Epidermal melanocyte (primary cell): ENCODE data around the gene UNC5A.
A peak's percentile ranks its signal among the peaks of the same experiment; 100 is the strongest.

Experiments
- DNase-seq: peaks from one replicate; pipeline ENCODE4 v3.0.0; 2011; ENCODE audit warnings: low spot score; ENCODE audit not compliant: insufficient read length

The UNC5A gene

DNA sequence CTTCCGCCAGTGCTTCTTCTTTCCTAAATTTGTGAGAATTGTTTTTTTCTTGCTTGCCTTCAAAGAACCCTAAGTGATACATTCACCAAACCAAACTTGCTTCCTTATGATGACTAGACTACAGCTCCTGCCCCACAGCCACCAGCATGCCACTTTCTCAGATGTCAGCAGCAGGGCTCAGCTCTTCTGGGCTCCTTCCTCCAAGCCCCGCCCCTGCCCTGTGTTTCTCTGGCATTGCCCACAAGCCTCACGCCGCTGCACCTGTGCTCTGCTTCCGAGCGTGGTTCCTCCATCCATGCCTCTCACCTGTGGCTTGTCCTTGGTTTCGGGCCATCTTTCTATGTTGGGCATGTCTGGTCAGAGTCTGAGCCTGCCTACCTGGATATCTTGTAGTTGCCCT, 10.6 kb downstream of the UNC5A start:
- DNase-seq = no peak

DNA sequence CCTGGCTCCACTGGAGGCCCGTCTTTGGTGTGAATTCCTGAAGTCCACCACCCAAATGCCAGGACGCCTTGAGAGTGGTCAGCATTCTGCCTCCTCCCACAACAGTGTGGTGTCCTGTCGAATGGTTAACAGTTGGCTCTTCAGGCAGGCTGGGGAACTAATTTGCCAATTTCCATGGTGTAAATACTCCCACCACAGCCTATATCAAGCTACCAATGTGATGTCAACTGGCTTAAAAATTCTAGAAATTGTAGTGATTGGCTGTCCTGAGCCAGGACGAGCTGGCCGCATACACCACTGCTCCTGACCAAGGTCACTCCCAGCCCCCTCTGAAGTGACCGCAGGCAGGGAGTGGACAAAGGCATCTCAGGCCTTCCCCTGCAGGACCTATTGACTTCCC, 11.1 kb downstream of the UNC5A start:
- no peak for DNase-seq

DNA sequence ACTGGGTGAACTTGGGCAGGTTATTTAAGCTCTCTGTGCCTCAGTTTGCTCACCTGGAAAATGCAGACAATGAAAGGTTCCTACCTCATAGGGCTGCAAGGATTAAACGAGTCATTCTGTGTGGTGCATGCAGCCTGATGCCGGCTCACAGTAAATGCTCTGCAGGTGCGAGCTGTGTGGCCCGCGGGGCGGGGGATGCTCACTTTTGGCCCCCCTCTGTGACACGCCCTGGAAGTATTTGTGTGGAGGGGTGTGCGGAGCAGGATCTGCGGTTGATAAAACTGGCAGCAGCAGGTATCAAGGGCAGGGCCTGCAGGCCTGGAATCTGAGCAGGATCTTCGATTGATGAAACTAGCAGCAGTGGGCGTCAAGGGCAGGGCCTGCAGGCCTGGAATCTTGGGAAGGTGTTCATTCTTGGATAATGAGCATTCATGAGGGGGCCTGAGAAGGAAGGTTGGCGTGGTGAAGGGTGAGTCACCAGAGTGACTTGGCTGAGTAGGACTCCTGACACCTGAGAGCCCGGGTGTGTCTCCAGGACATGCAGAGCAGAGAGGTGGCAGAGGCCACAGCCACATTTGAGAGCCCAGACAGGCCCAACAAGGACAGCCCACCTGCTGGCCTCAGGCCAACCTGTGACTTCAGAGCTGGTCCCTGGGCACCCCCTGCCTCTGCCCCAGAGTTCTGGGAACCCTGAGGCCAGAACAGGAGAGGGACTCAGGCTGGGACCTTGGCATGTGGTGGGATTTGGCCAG, 11.9 kb downstream of the UNC5A start:
- no peak for DNase-seq

GRCh38 chr5:176822793-176823481, 12.6 kb downstream of the UNC5A start:
- no peak for DNase-seq

DNA sequence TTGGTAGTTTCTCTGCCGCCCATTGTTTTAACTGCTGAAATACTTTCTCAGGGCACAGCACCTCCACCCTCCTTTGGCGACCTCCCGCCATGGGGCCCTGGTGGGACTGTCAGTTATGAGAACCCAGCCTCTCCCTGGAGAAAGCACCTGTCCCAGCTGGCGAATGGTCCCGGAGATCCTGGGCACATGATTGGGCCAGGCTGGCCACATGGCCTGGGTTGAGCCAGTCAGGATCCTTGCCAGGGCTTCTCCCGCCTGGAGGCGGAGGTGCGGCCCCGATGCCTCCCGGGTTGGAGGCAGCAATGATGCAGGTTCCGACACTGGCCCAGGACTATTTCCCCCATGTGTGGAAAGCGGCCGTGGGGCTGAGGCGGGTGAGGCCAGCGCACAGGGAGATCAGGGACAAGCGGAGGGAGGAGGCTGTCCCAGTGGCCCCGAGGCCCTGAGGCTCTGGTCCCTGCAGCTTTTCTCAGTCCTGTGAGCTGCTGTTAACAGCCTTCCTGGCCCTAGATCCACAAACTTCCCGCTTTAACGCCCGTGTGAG, 13.6 kb downstream of the UNC5A start:
- no peak for DNase-seq

DNA sequence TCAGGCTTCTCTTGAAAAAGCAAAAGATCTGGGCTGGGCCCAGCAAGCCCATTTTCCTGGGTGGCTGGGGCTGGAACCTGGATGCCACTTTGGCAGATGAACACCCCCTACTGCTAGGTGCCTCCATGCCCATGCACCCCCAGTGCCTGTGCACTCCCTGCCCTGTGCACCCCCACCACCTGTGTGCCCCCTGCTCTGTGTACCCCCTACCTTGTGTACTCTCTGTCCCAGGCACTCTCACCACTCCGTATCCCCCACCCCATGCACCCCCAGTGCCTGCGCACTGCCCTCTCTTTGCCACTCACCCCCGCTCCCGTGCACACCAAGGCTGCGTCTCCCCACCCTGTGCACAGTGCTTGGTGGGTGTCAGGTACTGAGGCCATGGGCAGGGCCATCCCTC, 14.2 kb downstream of the UNC5A start:
- DNase-seq = no peak

DNA sequence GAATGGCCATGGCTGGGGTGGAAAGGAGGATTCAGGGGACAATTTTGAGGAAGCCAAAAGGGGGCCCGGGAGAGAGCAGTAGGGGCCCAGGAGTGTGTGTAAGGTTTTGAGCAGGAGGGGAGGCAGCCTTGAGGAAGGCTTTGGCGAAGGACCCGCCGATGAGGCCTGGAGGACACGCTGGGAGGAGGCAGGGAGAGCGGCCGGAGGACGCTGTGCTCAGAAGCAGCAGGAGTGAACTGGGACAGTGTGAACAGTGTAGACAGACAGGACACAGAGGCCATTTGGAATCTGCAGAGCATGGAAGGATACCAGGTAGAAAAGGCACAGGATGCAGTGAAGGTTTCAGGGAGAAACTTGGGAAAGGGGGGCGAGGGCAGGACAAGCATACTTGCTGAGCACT, 14.9 kb downstream of the UNC5A start:
- no peak for DNase-seq

DNA sequence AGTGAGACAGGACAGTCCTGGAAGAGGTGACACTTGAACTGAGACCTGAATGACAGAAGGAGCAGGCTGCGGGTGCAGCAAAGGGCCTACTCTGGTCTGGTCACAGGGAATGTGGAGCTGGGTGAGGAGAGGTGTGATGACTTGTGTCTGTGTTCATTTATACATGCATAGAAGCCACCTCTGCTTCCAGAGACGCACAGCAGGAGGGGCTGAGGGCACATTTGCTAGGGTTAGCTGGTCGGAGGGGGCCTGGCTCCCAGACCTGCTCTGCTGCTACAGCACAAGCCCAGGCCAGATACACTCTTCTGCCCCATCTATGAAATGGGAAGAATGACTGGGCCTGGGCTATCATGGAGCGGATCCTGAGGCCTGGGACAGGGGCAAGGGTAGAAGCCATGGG, 15.6 kb downstream of the UNC5A start:
- DNase-seq = no peak

DNA sequence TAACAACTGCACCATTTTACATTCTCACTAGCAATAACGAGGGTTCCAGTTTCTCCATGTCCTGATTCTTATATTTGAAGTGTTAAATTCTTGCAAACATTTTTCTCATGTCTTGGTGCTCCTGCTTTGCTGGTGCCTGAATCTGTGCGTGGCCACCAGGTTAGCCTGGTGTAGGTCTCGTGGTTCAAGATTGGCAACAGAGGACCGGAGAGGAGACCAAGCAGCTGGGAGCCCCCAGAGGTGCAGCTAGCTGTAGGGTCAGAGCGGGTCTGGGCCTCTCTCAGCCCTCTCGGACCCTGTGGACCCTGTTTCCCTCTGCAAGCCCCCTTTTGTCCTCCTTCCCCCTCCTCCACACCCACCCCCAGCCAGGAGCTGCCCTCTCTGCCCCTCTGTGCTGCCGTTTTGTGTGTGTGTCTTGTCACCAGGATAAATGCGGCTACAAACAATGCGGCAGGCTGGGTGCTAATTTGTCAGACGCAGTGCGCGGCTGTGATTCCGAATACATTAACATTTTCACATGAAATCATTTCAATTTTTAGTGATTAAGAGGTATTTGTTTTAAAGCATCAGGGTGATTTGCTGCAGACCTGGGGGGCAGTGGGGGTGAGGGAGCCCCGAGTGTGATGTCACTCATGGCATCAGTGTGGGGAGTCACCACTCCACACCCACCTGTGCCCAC, 17.5 kb downstream of the UNC5A start:
- DNase-seq = no peak

DNA sequence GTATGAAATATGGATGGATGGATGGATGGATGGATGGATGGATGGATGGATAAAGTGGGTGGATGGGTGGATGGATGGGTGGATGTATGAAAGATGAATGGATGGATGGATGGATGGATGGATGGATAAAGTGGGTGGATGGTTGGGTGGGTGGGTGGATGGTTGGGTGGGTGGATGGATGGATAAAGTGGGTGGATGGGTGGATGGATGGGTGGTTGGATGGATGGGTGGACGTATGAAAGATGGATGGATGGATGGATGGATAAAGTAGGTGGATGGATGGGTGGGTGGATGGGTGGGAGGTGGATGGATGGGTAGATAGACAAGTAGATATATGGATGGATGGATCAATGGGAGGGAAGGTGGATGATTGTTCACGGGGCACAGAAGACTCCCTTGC, 19.0 kb downstream of the UNC5A start:
- DNase-seq = no peak

GRCh38 chr5:176830422-176830994, 20.1 kb downstream of the UNC5A start:
- no peak for DNase-seq

- no peak for DNase-seq
These were observed 20.6 kb downstream of the UNC5A start for GRCh38 chr5:176830995-176831423.

DNA sequence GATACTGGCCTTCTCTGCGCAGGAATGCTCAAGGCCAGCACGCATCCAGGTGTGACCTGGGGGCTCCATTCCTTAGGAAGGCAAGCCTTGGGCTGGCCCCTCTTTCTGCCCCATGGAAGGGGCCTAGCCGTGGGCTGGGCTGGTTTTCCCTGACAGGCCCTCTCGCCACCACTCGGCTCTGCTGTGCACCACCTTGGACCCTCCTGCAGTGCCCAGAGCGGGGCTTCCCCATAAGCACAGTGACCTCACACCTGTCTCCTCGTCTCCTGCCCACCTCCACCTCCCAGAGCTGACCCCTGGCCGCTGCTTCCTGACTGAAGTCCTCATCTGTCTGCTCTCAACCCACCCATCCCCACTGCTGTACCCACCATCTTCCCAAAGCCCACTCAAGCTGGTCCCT, 21.1 kb downstream of the UNC5A start:
- no peak for DNase-seq

DNA sequence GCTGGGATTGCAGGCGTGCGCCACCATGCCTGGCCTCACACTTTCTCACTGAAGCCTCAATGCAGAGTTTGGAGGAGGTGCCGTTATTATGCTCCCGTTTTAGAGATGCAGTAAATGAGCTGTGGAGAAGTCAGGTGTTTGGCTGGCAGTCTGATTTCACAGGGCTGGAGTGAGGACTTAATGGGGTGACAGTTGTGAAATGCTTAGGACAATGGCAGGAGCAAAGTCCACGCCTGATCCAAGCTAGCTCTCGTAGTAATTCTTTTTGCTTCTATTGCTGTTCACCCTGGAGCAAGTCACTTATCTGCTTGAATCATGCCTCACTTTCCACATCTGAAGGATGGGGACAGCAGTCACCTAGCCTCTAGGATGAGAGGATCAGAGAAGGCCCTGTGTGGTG, 21.8 kb downstream of the UNC5A start:
- no peak for DNase-seq

DNA sequence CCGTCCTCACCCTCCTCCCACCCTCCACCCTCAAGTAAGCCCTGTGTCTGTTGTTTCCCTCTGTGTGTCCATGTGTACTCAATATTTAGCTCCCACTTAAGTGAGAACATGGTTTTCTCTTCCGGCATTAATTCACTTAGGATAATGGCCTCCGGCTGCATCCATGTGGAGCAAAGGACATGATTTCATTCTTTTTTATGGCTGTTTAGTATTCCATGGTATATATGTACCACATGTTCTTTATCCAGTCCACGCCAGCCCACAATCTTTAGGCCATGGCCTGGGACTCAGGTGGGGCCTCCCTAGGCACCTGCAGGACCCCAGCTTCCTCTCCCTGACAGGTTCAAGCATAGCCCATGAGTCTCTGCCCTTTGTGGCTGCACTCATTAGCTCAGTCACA, 22.9 kb downstream of the UNC5A start:
- no peak for DNase-seq

- no peak for DNase-seq
These were observed 25.6 kb downstream of the UNC5A start for GRCh38 chr5:176835918-176836317.

- DNase-seq = no peak
These were observed 26.7 kb downstream of the UNC5A start for GRCh38 chr5:176836811-176837706.

- peak; percentile 85 for DNase-seq
These were observed 27.4 kb downstream of the UNC5A start for GRCh38 chr5:176837707-176838115.

GRCh38 chr5:176843673-176844072, 33.3 kb downstream of the UNC5A start:
- no peak for DNase-seq

GRCh38 chr5:176844281-176844680, 33.9 kb downstream of the UNC5A start:
- DNase-seq = no peak
